ENCODE results near the gene LRG1. TPM values are rescaled to one million over a fixed set of nuclear protein-coding genes. Genes with fewer than 3 reads are reported as not detected.

The LRG1 gene
- total RNA-seq, 4 donors from 2014 or later, result 2.1 to 8.5 TPM; not detected in 2

DNA sequence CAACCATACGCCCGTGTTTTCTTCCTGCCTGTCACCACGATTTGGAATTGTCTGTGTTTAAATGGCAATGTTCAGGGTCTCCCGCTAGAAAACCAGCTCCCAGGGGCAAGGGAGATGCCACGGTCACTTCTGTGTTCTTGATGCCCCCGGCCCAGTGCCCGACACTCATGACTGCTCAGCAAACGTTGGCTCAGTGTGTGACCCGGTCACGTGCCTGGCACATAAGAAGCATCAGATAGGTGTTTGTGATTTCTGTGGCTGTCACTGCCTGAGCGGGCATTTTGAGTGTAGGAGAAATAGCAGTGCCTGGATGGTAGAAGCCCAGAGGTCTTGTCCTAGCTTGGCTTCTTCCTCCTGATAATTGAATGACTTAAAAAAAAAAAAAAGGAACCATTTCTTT lies 52.3 kb downstream of the LRG1 start:
- Histone ChIP-seq H3K27ac (no peak overlapping the region), H3K4me1 (no peaks in the 10 kb centered on the region), H3K4me3 (no peak overlapping the region), H3K36me3 (peaks cover 0 to 85% of the 10 kb centered on the region in 2 donors), H3K9me3 (no peaks in the 10 kb centered on the region), H3K27me3 (no peaks in the 10 kb centered on the region)
- TF ChIP-seq, protein P1, sequence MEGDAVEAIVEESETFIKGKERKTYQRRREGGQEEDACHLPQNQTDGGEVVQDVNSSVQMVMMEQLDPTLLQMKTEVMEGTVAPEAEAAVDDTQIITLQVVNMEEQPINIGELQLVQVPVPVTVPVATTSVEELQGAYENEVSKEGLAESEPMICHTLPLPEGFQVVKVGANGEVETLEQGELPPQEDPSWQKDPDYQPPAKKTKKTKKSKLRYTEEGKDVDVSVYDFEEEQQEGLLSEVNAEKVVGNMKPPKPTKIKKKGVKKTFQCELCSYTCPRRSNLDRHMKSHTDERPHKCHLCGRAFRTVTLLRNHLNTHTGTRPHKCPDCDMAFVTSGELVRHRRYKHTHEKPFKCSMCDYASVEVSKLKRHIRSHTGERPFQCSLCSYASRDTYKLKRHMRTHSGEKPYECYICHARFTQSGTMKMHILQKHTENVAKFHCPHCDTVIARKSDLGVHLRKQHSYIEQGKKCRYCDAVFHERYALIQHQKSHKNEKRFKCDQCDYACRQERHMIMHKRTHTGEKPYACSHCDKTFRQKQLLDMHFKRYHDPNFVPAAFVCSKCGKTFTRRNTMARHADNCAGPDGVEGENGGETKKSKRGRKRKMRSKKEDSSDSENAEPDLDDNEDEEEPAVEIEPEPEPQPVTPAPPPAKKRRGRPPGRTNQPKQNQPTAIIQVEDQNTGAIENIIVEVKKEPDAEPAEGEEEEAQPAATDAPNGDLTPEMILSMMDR (IDR thresholded peaks at IDR 0.05), result no peak
- WGBS, 2 donors (ENCODE audit: low coverage in 1 of 2), result 83 to 86% methylated on average over 5 to 7 of the region's 11 CpGs
- ATAC-seq, result no peak

Other genes with a start within 250 kb of the LRG1 start
- under 1 TPM in 2 of 4 donors, not detected in 2; 0.35 to 0.67 TPM for gene TMIGD2, start 237.6 kb downstream of the LRG1 start, total RNA-seq
- under 1 TPM in 1 of 4 donors, not detected in 3; 0.67 TPM for gene FSD1, start 235.4 kb downstream of the LRG1 start, total RNA-seq
- 1 to 10 TPM in 3 of 4 donors, not detected in 1; 1.4 to 5.6 (median 4.9) TPM for gene STAP2, start 201.2 kb downstream of the LRG1 start, total RNA-seq
- gene MPND, start 196.5 kb downstream of the LRG1 start, total RNA-seq, result 1 to 10 TPM; 4.7 to 7.5 (median 6.0) TPM
- gene SH3GL1, start 139.5 kb downstream of the LRG1 start, total RNA-seq, result 10 to 100 TPM; 48.2 to 67.7 (median 53.0) TPM
- gene CHAF1A, start 137.4 kb downstream of the LRG1 start, total RNA-seq, result 10 to 100 TPM in 1 of 4 donors, 1 to 10 TPM in 3; 2.4 to 11.9 (median 7.4) TPM
- 100 to 1,000 TPM in 1 of 4 donors, 10 to 100 TPM in 3; 62.6 to 130 (median 80.6) TPM for gene UBXN6, start 82.2 kb downstream of the LRG1 start, total RNA-seq
- 10 to 100 TPM; 33.3 to 49.5 (median 36.2) TPM for gene HDGFL2, start 67.7 kb downstream of the LRG1 start, total RNA-seq
- 100 to 1,000 TPM in 1 of 4 donors, 10 to 100 TPM in 3; 66.0 to 145 (median 87.5) TPM for gene PLIN4, start 21.6 kb downstream of the LRG1 start, total RNA-seq
- 10 to 100 TPM in 2 of 4 donors, 1 to 10 TPM in 1, under 1 TPM in 1; 0.49 to 24.3 (median 11.2) TPM for gene PLIN5, start 4.8 kb downstream of the LRG1 start, total RNA-seq
- 10 to 100 TPM in 1 of 4 donors, 1 to 10 TPM in 3; 2.0 to 12.4 (median 7.3) TPM for gene SEMA6B, start 19.6 kb upstream of the LRG1 start, total RNA-seq
- 10 to 100 TPM in 1 of 4 donors, 1 to 10 TPM in 3; 5.8 to 16.4 (median 7.0) TPM for gene TNFAIP8L1, start 99.5 kb upstream of the LRG1 start, total RNA-seq
- gene MYDGF, start 130.3 kb upstream of the LRG1 start, total RNA-seq, result 10 to 100 TPM; 20.5 to 44.6 (median 30.1) TPM
- gene DPP9, start 183.8 kb upstream of the LRG1 start, total RNA-seq, result 10 to 100 TPM; 35.0 to 82.1 (median 42.0) TPM

All from gastroesophageal sphincter (tissue), 4 donors.